B cell (primary cell): ENCODE results near the gene TCF12.

Experiments
- CTCF ChIP-seq: fragments of 200-600 bp; IDR thresholded peaks from one replicate; pipeline ENCODE4 v1.8.0; 2022; ENCODE audit warnings: antibody characterized with exemption, mild to moderate bottlenecking
- EZH2 ChIP-seq: IDR thresholded peaks from 2 replicates; pipeline ENCODE4 v1.6.1; 2012; ENCODE audit warnings: borderline replicate concordance, low read depth, mild to moderate bottlenecking, moderate library complexity, low read length; ENCODE audit not compliant: insufficient read depth, poor library complexity, severe bottlenecking

GRCh38 chr15:57231559-57231958 lies 313.1 kb downstream of the TCF12 start:
- TF ChIP-seq CTCF (no peak), EZH2 (no peak)
